Measurements from ENCODE around the gene FGD6. TPM values are rescaled to one million over a fixed set of nuclear protein-coding genes. Genes with fewer than 3 reads are reported as not detected.
A peak's percentile ranks its signal among the peaks of the same experiment; 100 is the strongest.
"Not testable (repeated sequence)": the region's sequence is repeated elsewhere in the genome, so short reads cannot be mapped to it uniquely, and the experiment has no call there.

The FGD6 gene
- polyA plus RNA-seq, 3 donors = 0.91 to 2.1 (median 1.6) TPM

GRCh38 chr12:95239216-95239615 is 21.9 kb upstream of the FGD6 start:
- no peak overlapping the region for H3K27ac ChIP-seq (ENCODE audit: low read depth, low read length)

- WGBS, 3 donors = 71 to 82% (median 74%) methylated on average over 1 of the region's 1 CpG
Measured at GRCh38 chr12:95238150-95238549, 20.9 kb upstream of the FGD6 start.

GRCh38 chr12:95237315-95237714 is 20.0 kb upstream of the FGD6 start:
- no peak overlapping the region for H3K27ac ChIP-seq (ENCODE audit: low read depth, low read length)
- WGBS, 3 donors = 63 to 75% (median 69%) methylated on average over 1 of the region's 1 CpG

More at GRCh38 chr12:95238150-95238549, 20.9 kb upstream of the FGD6 start:
- no peak overlapping the region for H3K27ac ChIP-seq (ENCODE audit: low read depth, low read length)

GRCh38 chr12:95235621-95236020 is 18.4 kb upstream of the FGD6 start:
- 94 to 98% (median 98%) methylated on average over 20 to 29 of the region's 31 CpGs for WGBS, 3 donors
- H3K27ac ChIP-seq (ENCODE audit: low read depth, low read length) = not testable (repeated sequence)

- not testable (repeated sequence) for H3K27ac ChIP-seq (ENCODE audit: low read depth, low read length)
- WGBS, 3 donors = 98 to 99% (median 99%) methylated on average over 14 of the region's 14 CpGs
Measured at GRCh38 chr12:95234187-95234586, 16.9 kb upstream of the FGD6 start.

GRCh38 chr12:95231190-95231589 is 13.9 kb upstream of the FGD6 start:
- H3K27ac ChIP-seq (ENCODE audit: low read depth, low read length) = no peak overlapping the region
- WGBS, 3 donors = 68 to 75% (median 74%) methylated on average over 2 of the region's 2 CpGs

- H3K27ac ChIP-seq (ENCODE audit: low read depth, low read length) = no peak overlapping the region
Measured at GRCh38 chr12:95230313-95230712, 13.0 kb upstream of the FGD6 start.

- 89 to 96% (median 95%) methylated on average over 7 of the region's 7 CpGs for WGBS, 3 donors
- H3K27ac ChIP-seq (ENCODE audit: low read depth, low read length) = no peak overlapping the region
Measured at GRCh38 chr12:95229636-95230035, 12.4 kb upstream of the FGD6 start.

- WGBS, 3 donors = 93 to 94% (median 94%) methylated on average over 2 of the region's 2 CpGs
- no peak overlapping the region for H3K27ac ChIP-seq (ENCODE audit: low read depth, low read length)
Measured at GRCh38 chr12:95228617-95229016, 11.3 kb upstream of the FGD6 start.

- no peak overlapping the region for H3K27ac ChIP-seq (ENCODE audit: low read depth, low read length)
- 41 to 65% (median 43%) methylated on average over 3 of the region's 3 CpGs for WGBS, 3 donors
Measured at GRCh38 chr12:95227818-95228356, 10.6 kb upstream of the FGD6 start.

GRCh38 chr12:95225645-95226212 is 8.5 kb upstream of the FGD6 start:
- 93 to 100% (median 100%) methylated on average over 1 of the region's 1 CpG for WGBS, 3 donors
- H3K27ac ChIP-seq (ENCODE audit: low read depth, low read length) = no peak overlapping the region

- no peak overlapping the region for H3K27ac ChIP-seq (ENCODE audit: low read depth, low read length)
Measured at GRCh38 chr12:95224202-95225170, 7.2 kb upstream of the FGD6 start.

GRCh38 chr12:95220726-95221125 is 3.5 kb upstream of the FGD6 start:
- H3K27ac ChIP-seq (ENCODE audit: low read depth, low read length) = no peak overlapping the region

More at GRCh38 chr12:95224202-95225170, 7.2 kb upstream of the FGD6 start:
- 92 to 97% (median 94%) methylated on average over 8 of the region's 8 CpGs for WGBS, 3 donors

- WGBS, 3 donors = 96 to 100% (median 99%) methylated on average over 4 of the region's 4 CpGs
- H3K27ac ChIP-seq (ENCODE audit: low read depth, low read length) = no peak overlapping the region
Measured at GRCh38 chr12:95220190-95220589, 2.9 kb upstream of the FGD6 start.

GRCh38 chr12:95218150-95219133 is 1.2 kb upstream of the FGD6 start:
- WGBS, 3 donors = 1 to 2% (median 1%) methylated on average over 35 of the region's 35 CpGs
- H3K27ac ChIP-seq (ENCODE audit: low read depth, low read length) = peak overlapping the region; percentile 11

- H3K27ac ChIP-seq (ENCODE audit: low read depth, low read length) = no peak overlapping the region
- WGBS, 3 donors = 0 to 1% (median 0%) methylated on average over 40 to 45 of the region's 45 CpGs
Measured at GRCh38 chr12:95216711-95217376, 423 bp downstream of the FGD6 start.

- no peak overlapping the region for H3K27ac ChIP-seq (ENCODE audit: low read depth, low read length)
- WGBS, 3 donors = 7 to 26% (median 11%) methylated on average over 1 of the region's 1 CpG
Measured at GRCh38 chr12:95215949-95216348, 1.3 kb downstream of the FGD6 start.

GRCh38 chr12:95214466-95214865 is 2.8 kb downstream of the FGD6 start:
- 36 to 93% (median 91%) methylated on average over 3 of the region's 3 CpGs for WGBS, 3 donors
- no peak overlapping the region for H3K27ac ChIP-seq (ENCODE audit: low read depth, low read length)

Measured in adipose tissue (tissue), 3 donors.